Activated naive CD4-positive, alpha-beta T cell treated with anti-CD3 and anti-CD28 coated beads for 36 hours (primary cell): ENCODE data around the gene ZNF423. TPM values are rescaled to one million over a fixed set of nuclear protein-coding genes. Genes with fewer than 3 reads are reported as not detected.
"Not testable (repeated sequence)": the region's sequence is repeated elsewhere in the genome, so short reads cannot be mapped to it uniquely, and the experiment has no call there.

Experiments
- CTCF ChIA-PET: fragments of 350-600 bp; sonication (Branson Sonifier 250); formaldehyde crosslinking; loops from one replicate; lab custom pipeline; 2021; ENCODE audit warnings: antibody characterized with exemption; lab: Charles Lee
- DNase-seq: peaks from one replicate; pipeline ENCODE4 v3.0.0-alpha.2; 2020
- H3K27ac Mint-ChIP-seq: one replicate; pipeline ENCODE4 v1.8.0; 2021; ENCODE audit warnings: mild to moderate bottlenecking, mixed read lengths
- H3K27me3 Mint-ChIP-seq: one replicate; pipeline ENCODE4 v1.8.0; 2021; ENCODE audit warnings: low read depth, mixed read lengths
- H3K36me3 Mint-ChIP-seq: one replicate; pipeline ENCODE4 v1.8.0; 2021; ENCODE audit warnings: low read depth, mixed read lengths
- H3K4me1 Mint-ChIP-seq: one replicate; pipeline ENCODE4 v1.8.0; 2021; ENCODE audit warnings: low read depth, mixed read lengths
- H3K4me3 Mint-ChIP-seq: one replicate; pipeline ENCODE4 v1.8.0; 2021; ENCODE audit warnings: mild to moderate bottlenecking, moderate library complexity, mixed read lengths
- H3K9me3 Mint-ChIP-seq: one replicate; pipeline ENCODE4 v1.8.0; 2021; ENCODE audit warnings: mixed read lengths
- intact Hi-C: fragments of 100-400 bp; cut with micrococcal nuclease; formaldehyde crosslinking; loops from one replicate; pipeline ENCODE4 v1.15.1; 2023
- total RNA-seq, 2 experiments: library from RNA; stranded (reverse); gene quantifications; one replicate each; pipeline ENCODE4 v1.2.3, GENCODE V29; 2021

The ZNF423 gene
- total RNA-seq, 2 experiments from 2014 or later: 0.05 TPM; not detected in 1

DNA sequence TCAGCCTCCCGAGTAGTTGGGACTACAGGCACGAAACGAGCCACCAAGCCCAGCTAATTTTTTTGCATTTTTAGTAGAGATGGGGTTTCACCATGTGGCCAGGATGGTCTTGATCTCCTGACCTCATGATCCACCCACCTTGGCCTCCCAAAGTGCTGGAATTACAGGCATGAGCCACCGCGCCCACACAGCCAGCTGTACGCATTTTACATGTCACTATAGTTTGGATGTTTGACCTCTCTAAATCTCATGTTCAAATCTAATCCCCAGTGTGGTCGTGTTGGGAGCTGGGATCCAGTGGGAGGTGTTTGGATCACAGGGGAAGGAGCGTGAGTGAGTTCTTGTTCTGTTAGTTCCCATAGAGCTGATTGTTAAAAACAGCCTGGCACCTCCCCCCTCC is 293.0 kb downstream of the ZNF423 start:
- CTCF ChIA-PET: interaction anchor here (0.6 kb wide), 1 partner anchor 513 kb away, joined by 9 read pairs; no protein-coding TSS in a partner anchor
- intact Hi-C loops, H3K36me3 Mint-ChIP-seq: not testable (repeated sequence)

DNA sequence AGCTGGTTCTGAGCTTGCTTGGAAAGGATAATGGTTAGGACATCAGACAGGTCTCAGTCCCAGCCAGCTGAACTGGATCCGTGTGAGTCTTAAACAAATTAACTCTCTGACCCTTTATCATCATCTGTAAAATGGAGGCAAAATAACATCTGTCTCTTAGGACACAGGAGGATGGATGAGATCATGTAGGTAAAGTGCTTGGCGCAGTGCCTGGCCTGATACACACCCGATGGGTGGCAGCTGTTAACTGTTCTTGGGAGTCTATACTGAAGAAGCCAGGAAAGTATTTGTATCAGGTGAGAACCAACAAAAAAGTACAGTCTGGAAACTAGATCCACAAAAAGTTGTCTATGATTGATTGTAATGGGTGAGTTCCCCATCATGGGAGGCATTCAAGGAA is 293.7 kb downstream of the ZNF423 start:
- Mint-ChIP-seq H3K27ac (no peak overlapping the region), H3K27me3 (no peaks in the 10 kb centered on the region), H3K4me1 (no peaks in the 10 kb centered on the region), H3K4me3 (no peak overlapping the region), H3K9me3 (no peaks in the 10 kb centered on the region), H3K36me3 (no peaks in the 10 kb centered on the region)
- no peak for DNase-seq
- intact Hi-C loops: no loop called here
- CTCF ChIA-PET: interaction anchor here (0.6 kb wide), 1 partner anchor 513 kb away, joined by 9 read pairs; no protein-coding TSS in a partner anchor

More for the DNA sequence above, 293.0 kb downstream of the ZNF423 start:
- DNase-seq, H3K9me3 Mint-ChIP-seq, H3K4me3 Mint-ChIP-seq, H3K27me3 Mint-ChIP-seq, H3K4me1 Mint-ChIP-seq, H3K27ac Mint-ChIP-seq: not testable (repeated sequence)

DNA sequence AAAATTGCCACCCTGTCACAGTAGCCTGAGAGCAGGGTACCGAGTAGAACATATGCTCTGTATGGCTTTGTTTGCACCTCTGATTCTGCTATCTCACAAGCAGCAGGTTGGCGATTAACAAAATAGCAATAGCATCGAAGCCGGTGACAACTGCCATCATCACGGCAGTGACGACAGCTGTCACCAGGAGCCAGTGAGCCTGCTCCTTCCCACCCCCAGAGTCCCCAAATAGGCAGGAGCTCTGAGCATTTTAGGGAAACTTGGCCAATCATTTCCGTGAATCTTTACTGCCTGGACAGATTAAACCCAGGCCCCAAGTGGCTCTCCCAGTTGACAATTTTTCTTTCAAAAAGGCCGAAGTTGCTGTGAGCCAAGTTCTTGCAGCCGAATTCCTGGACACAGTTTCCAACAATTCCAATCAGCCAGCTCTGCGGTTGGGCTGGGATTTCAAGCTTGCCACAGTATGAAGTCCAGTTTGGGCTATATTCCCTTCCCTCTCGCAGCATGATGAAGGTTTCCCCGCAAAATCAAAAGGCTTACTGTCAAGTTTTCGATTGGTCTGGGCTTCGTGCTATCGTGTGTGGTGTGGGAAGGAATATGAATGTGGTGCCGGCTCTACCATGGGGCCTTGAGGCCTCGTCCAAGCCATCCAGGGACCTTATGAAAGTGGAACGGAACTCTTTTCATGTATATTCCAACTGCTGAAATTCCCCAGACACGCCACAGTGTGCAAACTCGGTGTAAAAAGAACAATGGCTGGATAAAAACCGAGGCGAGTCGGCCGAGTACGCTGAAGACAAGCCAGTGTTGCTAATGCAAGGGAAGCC is 295.7 kb downstream of the ZNF423 start:
- no peaks in the 10 kb centered on the region for H3K36me3 Mint-ChIP-seq
- H3K4me1 Mint-ChIP-seq: no peaks in the 10 kb centered on the region
- CTCF ChIA-PET: no interaction called here
- H3K27ac Mint-ChIP-seq: no peak overlapping the region
- no peaks in the 10 kb centered on the region for H3K27me3 Mint-ChIP-seq
- DNase-seq: no peak
- H3K9me3 Mint-ChIP-seq: no peaks in the 10 kb centered on the region
- H3K4me3 Mint-ChIP-seq: no peak overlapping the region
- intact Hi-C loops: no loop called here

DNA sequence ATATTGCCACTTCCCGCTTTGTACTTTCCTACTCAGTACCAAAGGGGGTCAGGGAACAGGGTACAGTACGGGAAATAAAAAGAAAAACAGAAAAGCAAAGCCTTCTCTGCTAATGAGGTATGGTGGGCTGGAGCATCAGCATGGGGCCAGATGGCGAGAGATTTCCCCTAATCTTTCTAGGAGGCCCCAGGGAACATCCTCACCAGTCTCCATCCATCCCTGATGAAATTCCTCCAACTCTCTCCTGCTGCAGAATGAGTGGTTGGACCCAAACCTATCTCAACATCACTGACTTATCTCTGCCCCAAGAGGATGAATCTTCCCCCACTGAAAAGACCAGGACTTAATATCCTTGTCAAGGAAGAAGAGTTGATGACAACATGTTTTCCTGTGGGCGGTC is 296.7 kb downstream of the ZNF423 start:
- no peaks in the 10 kb centered on the region for H3K9me3 Mint-ChIP-seq
- H3K36me3 Mint-ChIP-seq: no peaks in the 10 kb centered on the region
- intact Hi-C loops: no loop called here
- no peak overlapping the region for H3K4me3 Mint-ChIP-seq
- no peak for DNase-seq
- H3K27ac Mint-ChIP-seq: no peak overlapping the region
- CTCF ChIA-PET: no interaction called here
- H3K4me1 Mint-ChIP-seq: no peaks in the 10 kb centered on the region
- H3K27me3 Mint-ChIP-seq: no peaks in the 10 kb centered on the region

DNA sequence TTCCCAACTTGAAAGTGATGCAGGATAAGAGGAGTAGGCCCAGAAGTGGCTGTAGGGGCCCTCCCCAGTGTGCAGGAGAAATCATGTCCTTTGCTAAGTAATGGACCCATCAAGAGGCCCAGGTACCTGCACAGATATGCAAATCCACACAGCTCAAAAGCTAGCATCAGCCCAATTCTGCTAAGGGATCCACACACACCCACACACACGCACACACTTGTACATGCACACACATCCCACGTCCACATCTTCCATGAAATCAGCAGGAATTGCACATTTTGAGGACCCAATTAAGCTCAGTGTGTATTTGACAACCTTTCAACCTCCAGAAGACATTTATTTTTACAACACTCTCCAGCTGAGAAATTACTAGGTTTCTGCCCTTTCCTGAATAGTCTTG is 297.5 kb downstream of the ZNF423 start:
- DNase-seq: no peak
- Mint-ChIP-seq H3K27me3 (no peaks in the 10 kb centered on the region), H3K36me3 (no peaks in the 10 kb centered on the region), H3K4me3 (no peak overlapping the region), H3K9me3 (no peaks in the 10 kb centered on the region), H3K27ac (no peak overlapping the region), H3K4me1 (no peaks in the 10 kb centered on the region)
- CTCF ChIA-PET: no interaction called here
- intact Hi-C loops: no loop called here

DNA sequence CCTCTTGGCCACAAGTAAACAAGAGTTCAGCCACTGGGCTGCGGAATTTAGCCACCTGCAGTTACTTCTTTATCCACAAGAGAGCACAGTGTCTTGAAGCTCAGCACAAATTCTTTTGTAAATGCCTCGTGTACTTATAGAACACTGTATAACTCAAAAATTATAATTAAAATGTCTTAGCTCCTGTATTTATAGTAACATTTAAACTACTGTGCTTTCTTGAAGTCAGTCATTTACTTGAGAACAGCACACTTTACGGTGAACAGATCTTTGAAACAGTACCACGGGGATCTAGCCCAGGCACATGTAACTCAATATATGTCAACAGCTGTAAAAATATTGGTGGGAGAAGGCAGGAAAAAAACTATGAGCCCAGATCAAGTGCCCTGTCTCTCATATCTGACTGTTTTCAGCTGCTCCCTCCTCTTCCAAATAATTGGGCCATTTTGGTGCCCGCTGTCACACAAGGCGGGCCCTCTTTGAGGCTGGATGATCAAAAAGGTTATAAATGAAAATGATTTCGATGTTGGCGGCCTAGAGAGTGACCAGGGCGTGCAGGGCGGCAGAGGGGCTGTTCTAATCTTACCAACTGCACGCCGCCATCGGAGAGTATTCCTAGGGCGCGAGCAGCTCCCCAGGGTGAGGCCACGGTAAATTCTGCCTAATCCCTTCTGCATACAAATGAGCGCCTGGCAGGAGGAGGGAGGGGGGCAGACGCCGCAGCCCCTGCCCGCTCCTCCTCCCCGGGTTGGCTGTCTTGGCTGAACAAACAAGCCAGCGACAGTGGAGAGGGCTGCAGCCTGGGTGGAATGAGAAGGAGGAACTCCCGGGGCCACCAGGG is 299.1 kb downstream of the ZNF423 start:
- DNase-seq: no peak
- no peaks in the 10 kb centered on the region for H3K36me3 Mint-ChIP-seq
- H3K9me3 Mint-ChIP-seq: no peaks in the 10 kb centered on the region
- no peaks in the 10 kb centered on the region for H3K27me3 Mint-ChIP-seq
- H3K4me3 Mint-ChIP-seq: no peak overlapping the region
- H3K4me1 Mint-ChIP-seq: no peaks in the 10 kb centered on the region
- CTCF ChIA-PET: interaction anchor here (1.0 kb wide), 1 partner anchor 36 kb away, joined by 4 read pairs; no protein-coding TSS in a partner anchor
- intact Hi-C loops: no loop called here
- no peak overlapping the region for H3K27ac Mint-ChIP-seq

DNA sequence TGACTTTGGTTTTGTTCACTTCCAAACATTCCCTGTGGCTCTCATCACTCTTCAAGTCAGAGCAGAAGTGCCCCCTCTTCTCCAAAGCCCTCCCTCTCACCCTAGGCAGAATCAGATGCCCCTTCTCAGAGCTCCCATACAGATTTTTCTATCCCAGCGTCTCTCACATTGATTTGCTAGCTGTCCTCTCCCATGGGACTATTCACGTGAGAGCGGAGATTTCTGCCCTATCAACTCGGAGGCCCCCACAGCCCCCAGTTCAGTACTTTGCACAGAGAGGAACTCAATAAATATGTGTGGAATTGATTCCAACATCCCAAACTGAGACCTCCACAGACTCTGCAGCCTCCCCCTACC is 299.7 kb downstream of the ZNF423 start:
- Mint-ChIP-seq H3K4me3 (no peak overlapping the region), H3K27me3 (no peaks in the 10 kb centered on the region), H3K4me1 (no peaks in the 10 kb centered on the region), H3K27ac (no peak overlapping the region), H3K36me3 (no peaks in the 10 kb centered on the region), H3K9me3 (no peaks in the 10 kb centered on the region)
- DNase-seq: no peak
- CTCF ChIA-PET: interaction anchor here (1.0 kb wide), 1 partner anchor 37 kb away, joined by 4 read pairs; no protein-coding TSS in a partner anchor
- intact Hi-C loops: no loop called here

DNA sequence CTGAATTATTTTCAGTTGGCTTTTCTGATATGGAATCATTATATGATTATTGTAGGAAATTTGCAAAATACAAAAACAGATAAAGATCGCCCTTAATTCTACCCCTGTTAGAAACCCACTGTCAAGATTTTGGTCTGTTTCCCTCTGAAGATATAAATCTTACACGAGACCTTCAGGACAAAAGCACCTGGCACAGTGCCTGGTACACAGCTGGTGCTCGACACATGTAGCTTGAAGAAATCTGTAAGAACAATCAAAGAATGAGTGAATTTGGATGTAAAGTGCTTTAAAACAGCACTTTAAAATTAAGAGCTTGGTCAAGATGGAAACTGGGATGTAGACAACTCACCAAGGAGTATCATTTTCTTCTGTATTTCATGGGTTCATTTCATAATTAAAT is 301.2 kb downstream of the ZNF423 start:
- CTCF ChIA-PET: interaction anchor here (0.6 kb wide), 1 partner anchor 93 kb away, joined by 3 read pairs; no protein-coding TSS in a partner anchor
- Mint-ChIP-seq H3K4me1 (no peaks in the 10 kb centered on the region), H3K27me3 (no peaks in the 10 kb centered on the region), H3K27ac (no peak overlapping the region), H3K36me3 (no peaks in the 10 kb centered on the region), H3K4me3 (no peak overlapping the region), H3K9me3 (no peaks in the 10 kb centered on the region)
- DNase-seq: no peak
- intact Hi-C loops: no loop called here

DNA sequence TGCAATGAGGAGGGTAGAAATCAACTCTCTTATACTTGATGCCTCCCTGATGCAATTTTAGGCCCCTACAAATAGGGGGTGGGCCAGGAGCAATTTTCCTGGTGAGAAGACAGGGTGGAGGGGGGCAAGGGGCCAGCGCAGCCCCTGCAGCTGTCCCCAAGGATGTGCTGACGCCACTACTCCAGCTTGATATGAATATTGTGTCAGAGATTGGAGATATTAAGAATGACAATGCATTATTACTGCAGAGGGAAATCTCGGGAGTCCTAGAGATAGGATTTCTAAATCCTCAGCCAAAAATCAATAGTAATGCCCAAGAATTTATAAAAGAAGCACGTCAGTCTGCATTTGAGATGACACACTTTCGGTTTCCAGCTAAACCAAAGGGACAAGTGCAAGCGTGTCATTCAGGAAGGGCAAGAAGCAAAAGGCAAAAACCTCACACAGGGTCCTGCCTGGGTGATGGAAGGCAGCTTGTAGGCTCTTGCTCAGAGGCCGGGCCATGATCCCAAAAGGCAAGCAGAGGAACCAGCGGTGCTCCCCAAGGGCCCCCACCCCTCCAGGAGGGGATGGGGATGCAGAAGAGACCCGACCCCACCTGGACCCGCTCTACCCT is 303.5 kb downstream of the ZNF423 start:
- Mint-ChIP-seq H3K27ac (no peak overlapping the region), H3K27me3 (no peaks in the 10 kb centered on the region), H3K9me3 (no peaks in the 10 kb centered on the region), H3K4me3 (no peak overlapping the region), H3K36me3 (no peaks in the 10 kb centered on the region), H3K4me1 (no peaks in the 10 kb centered on the region)
- CTCF ChIA-PET: interaction anchor here (0.6 to 1.5 kb wide), 2 partner anchors 59 to 326 kb away, joined by 3 to 5 read pairs; no protein-coding TSS in a partner anchor
- DNase-seq: no peak
- intact Hi-C loops: no loop called here

DNA sequence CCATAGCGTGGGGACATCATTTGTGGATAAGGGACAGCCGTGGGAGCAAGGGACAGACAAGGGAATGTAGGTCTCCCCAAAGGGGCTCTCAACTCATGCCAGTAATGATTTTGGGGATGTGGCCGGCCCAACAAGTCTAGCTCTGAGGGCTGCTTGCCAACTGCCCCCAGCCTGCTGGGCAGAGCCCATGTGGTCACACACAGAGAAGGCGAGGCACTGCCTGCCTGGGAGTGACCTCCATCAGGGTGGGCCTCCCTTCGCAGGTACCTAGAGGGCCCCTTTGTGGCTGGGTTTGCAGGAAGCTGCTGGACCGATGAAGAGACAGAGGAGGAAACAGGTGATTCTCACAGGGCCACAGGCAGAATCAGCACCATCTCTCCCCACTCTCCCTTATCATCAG is 305.2 kb downstream of the ZNF423 start:
- Mint-ChIP-seq H3K4me1 (no peaks in the 10 kb centered on the region), H3K4me3 (no peak overlapping the region), H3K27ac (no peak overlapping the region), H3K27me3 (no peaks in the 10 kb centered on the region), H3K9me3 (no peaks in the 10 kb centered on the region), H3K36me3 (no peaks in the 10 kb centered on the region)
- DNase-seq: no peak
- CTCF ChIA-PET: interaction anchor here (0.6 kb wide), 2 partner anchors 785 to 1409 kb away, joined by 3 to 5 read pairs; no protein-coding TSS in a partner anchor
- intact Hi-C loops: no loop called here

DNA sequence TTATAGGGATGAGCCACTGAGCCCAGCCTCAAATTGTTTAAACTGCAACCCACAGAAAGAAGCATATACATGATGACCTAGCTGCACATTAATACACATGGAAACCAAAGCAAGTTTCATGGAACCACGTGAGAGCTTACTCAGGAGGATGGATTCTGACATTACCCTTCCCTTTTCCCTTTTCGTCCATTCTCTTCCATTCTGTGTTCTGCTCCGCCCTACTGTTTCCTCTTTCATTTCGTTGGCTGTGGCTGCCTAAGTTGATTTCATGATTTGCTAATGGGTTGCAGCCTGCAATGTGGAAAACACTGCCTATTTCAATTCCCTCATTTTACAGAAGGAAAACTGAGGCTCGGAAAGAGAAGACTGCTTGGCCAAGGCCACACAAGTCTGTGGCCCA is 305.8 kb downstream of the ZNF423 start:
- H3K27ac Mint-ChIP-seq: no peak overlapping the region
- intact Hi-C loops: no loop called here
- no peak for DNase-seq
- CTCF ChIA-PET: interaction anchor here (0.6 kb wide), 1 partner anchor 1409 kb away, joined by 5 read pairs; no protein-coding TSS in a partner anchor
- H3K9me3 Mint-ChIP-seq: no peaks in the 10 kb centered on the region
- H3K27me3 Mint-ChIP-seq: no peaks in the 10 kb centered on the region
- no peak overlapping the region for H3K4me3 Mint-ChIP-seq
- H3K4me1 Mint-ChIP-seq: no peaks in the 10 kb centered on the region
- H3K36me3 Mint-ChIP-seq: no peaks in the 10 kb centered on the region

DNA sequence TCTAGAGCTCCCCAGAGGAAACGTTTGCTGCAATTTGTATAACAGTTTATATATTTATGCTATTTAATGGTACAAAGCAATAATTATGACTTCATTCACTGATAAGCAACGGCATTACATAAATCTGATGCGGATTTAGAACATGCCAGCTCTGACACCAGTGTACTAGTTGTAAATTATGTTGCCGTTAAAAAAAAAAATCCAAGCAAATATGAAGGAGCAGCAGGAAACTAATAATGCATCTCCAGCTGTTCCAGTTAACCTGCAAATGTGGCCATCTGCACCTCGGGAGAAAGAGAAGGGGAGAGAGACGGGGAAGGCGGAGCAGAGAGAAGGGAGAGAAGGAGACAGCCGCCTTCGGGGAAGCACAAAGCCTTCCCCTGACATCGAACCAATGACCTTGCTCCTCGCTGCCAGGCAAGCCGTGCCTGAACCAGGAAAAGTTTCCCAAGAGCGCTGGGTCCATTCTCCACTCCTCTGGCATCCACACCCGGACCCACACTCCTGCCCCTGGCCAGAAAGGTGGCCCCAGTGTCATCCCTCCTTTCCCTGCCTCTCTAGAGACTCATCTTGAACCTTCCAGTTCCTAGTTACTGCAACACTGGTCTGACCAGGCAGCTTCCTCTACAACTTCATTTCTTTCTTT is 307.5 kb downstream of the ZNF423 start:
- no peaks in the 10 kb centered on the region for H3K9me3 Mint-ChIP-seq
- intact Hi-C loops: no loop called here
- CTCF ChIA-PET: no interaction called here
- H3K27me3 Mint-ChIP-seq: no peaks in the 10 kb centered on the region
- H3K36me3 Mint-ChIP-seq: no peaks in the 10 kb centered on the region
- H3K27ac Mint-ChIP-seq: no peak overlapping the region
- no peaks in the 10 kb centered on the region for H3K4me1 Mint-ChIP-seq
- no peak for DNase-seq
- no peak overlapping the region for H3K4me3 Mint-ChIP-seq
